IMR-90 (cell line): Measurements from ENCODE around the gene CLMP. TPM values are rescaled to one million over a fixed set of nuclear protein-coding genes. Genes with fewer than 3 reads are reported as not detected.

Source experiments
- ATAC-seq: fragments of 200-7000 bp; cut with Tn5 transposase; 2 replicates; pipeline ENCODE4 v1.9.1; 2020; ENCODE audit warnings: low read depth, mild to moderate bottlenecking, moderate library complexity
- BruUV-seq: library from RNA; stranded (reverse); fragments of 400-500 nt; replicated peaks from 2 replicates; lab custom pipeline; 2021; lab: Mats Ljungman, UMichigan
- CTCF ChIA-PET: fragments of 300-600 bp; formaldehyde crosslinking; extraction: SDS; loops from one replicate; lab custom pipeline; 2021; ENCODE audit warnings: antibody characterized with exemption; lab: Yijun Ruan, JAX
- POLR2A ChIA-PET: fragments of 300-600 bp; sonication (Branson Sonifier 250); formaldehyde crosslinking; loops from one replicate; lab custom pipeline; 2022; ENCODE audit warnings: antibody characterized with exemption; ENCODE audit not compliant: unreplicated experiment; lab: Charles Lee
- DNase-seq: peaks from one replicate; pipeline ENCODE4 v3.0.0; 2013
- H2AFZ ChIP-seq: replicated peaks from 2 replicates; pipeline ENCODE3; 2013; ENCODE audit warnings: low read length, mild to moderate bottlenecking; ENCODE audit not compliant: poor library complexity
- H2AK5ac ChIP-seq: 2 replicates; pipeline ENCODE4 v1.6.1; 2013; ENCODE audit warnings: low read depth, low read length, inconsistent platforms
- H2AK9ac ChIP-seq: replicated peaks from 2 replicates; pipeline ENCODE3; 2013; ENCODE audit warnings: mild to moderate bottlenecking, low read depth, low read length, moderate library complexity; ENCODE audit not compliant: poor library complexity
- H2BK120ac ChIP-seq: 2 replicates; pipeline ENCODE4 v1.6.1; 2013; ENCODE audit warnings: low read depth, low read length, inconsistent platforms
- H2BK15ac ChIP-seq: 3 replicates; pipeline ENCODE4 v1.6.1; 2013; ENCODE audit warnings: low read depth, low read length, inconsistent platforms
- H2BK20ac ChIP-seq: 2 replicates; pipeline ENCODE4 v1.6.1; 2013; ENCODE audit warnings: low read depth, mild to moderate bottlenecking, inconsistent platforms, low read length, moderate library complexity
- H2BK5ac ChIP-seq: 2 replicates; pipeline ENCODE4 v1.6.1; 2013; ENCODE audit warnings: mild to moderate bottlenecking, low read depth, low read length, inconsistent platforms; ENCODE audit not compliant: poor library complexity, severe bottlenecking
- H3K14ac ChIP-seq: replicated peaks from 2 replicates; pipeline ENCODE4 v1.6.1; 2013; ENCODE audit warnings: low read depth, low read length, inconsistent platforms
- H3K18ac ChIP-seq: 2 replicates; pipeline ENCODE4 v1.6.1; 2013; ENCODE audit warnings: low read depth, low read length, control low read depth
- H3K23ac ChIP-seq: 2 replicates; pipeline ENCODE4 v1.6.1; 2013; ENCODE audit warnings: low read depth, low read length, inconsistent platforms
- H3K27ac ChIP-seq: 2 replicates; pipeline ENCODE4 v1.5.1; 2013; ENCODE audit warnings: mild to moderate bottlenecking, control low read depth, low read length; ENCODE audit not compliant: insufficient read depth
- H3K27me3 ChIP-seq: 2 replicates; pipeline ENCODE4 v1.6.1; 2013; ENCODE audit warnings: low read length; ENCODE audit not compliant: control insufficient read depth, insufficient read depth
- H3K36me3 ChIP-seq: 2 replicates; pipeline ENCODE4 v1.6.1; 2013; ENCODE audit warnings: low read length, mixed read lengths; ENCODE audit not compliant: control insufficient read depth, insufficient read depth
- H3K4ac ChIP-seq: 2 replicates; pipeline ENCODE4 v1.6.1; 2013; ENCODE audit warnings: low read depth, low read length, inconsistent platforms
- H3K4me1 ChIP-seq: 2 replicates; pipeline ENCODE4 v1.6.1; 2013; ENCODE audit warnings: low read length, mixed read lengths; ENCODE audit not compliant: control insufficient read depth, insufficient read depth
- H3K4me2 ChIP-seq: 2 replicates; pipeline ENCODE4 v1.6.1; 2013; ENCODE audit warnings: low read depth, mild to moderate bottlenecking, control low read depth, low read length, moderate library complexity
- H3K4me3 ChIP-seq: 2 replicates; pipeline ENCODE4 v1.5.1; 2013; ENCODE audit warnings: low read depth, mild to moderate bottlenecking, control low read depth, low read length, moderate library complexity; ENCODE audit not compliant: insufficient read depth
- H3K56ac ChIP-seq: 2 replicates; pipeline ENCODE4 v1.6.1; 2013; ENCODE audit warnings: low read length, inconsistent platforms; ENCODE audit not compliant: insufficient read depth; ENCODE audit errors: extremely low read depth
- H3K79me1 ChIP-seq, 2 experiments: 2 replicates each; pipeline ENCODE4 v1.6.1; 2013; ENCODE audit warnings: low read length in 2 of 2, inconsistent platforms in 1 of 2, low read depth in 1 of 2
- H3K9ac ChIP-seq: 2 replicates; pipeline ENCODE4 v1.6.1; 2013; ENCODE audit warnings: low read depth, low read length, control low read depth
- H3K9me1 ChIP-seq: 2 replicates; pipeline ENCODE4 v1.6.1; 2013; ENCODE audit warnings: low read length, inconsistent platforms; ENCODE audit not compliant: insufficient read depth
- H3K9me3 ChIP-seq: 2 replicates; pipeline ENCODE4 v1.6.1; 2013; ENCODE audit warnings: low read length; ENCODE audit not compliant: control insufficient read depth, insufficient read depth
- H4K20me1 ChIP-seq: 2 replicates; pipeline ENCODE4 v1.6.1; 2013; ENCODE audit warnings: low read length, inconsistent platforms; ENCODE audit not compliant: insufficient read depth
- H4K5ac ChIP-seq: 2 replicates; pipeline ENCODE4 v1.6.1; 2013; ENCODE audit warnings: mild to moderate bottlenecking, low read depth, low read length, control low read depth
- H4K8ac ChIP-seq, 2 experiments: 2 replicates each; pipeline ENCODE4 v1.6.1; 2013; ENCODE audit warnings: low read depth in 2 of 2, low read length in 2 of 2, control low read depth in 1 of 2, inconsistent platforms in 1 of 2
- H4K91ac ChIP-seq: 2 replicates; pipeline ENCODE4 v1.6.1; 2013; ENCODE audit warnings: low read depth, low read length, inconsistent platforms; ENCODE audit not compliant: insufficient read depth
- CEBPB ChIP-seq: IDR thresholded peaks from 2 replicates; pipeline ENCODE4 v1.6.1; 2012; ENCODE audit warnings: low read depth, low read length, improper control_type of control experiment
- POLR2A ChIP-seq: IDR thresholded peaks from 2 replicates; pipeline ENCODE4 v1.6.1; 2012; ENCODE audit warnings: mild to moderate bottlenecking, low read depth, low read length
- WGBS, 2 experiments: methylation state at CpG; one replicate each; pipeline versions ENCODE4 v1.1.5 to v1.1.7; 2013; ENCODE audit warnings: missing lambda C conversion rate in 2 of 2; ENCODE audit not compliant: insufficient read length in 1 of 2; ENCODE audit errors: extremely low coverage in 2 of 2; 5-methylcytosine and 5-hydroxymethylcytosine counted together
- dilution Hi-C: fragments of 300-500 bp; cut with HindIII; formaldehyde crosslinking; loops from one replicate; pipeline ENCODE4 v1.14.3; 2018; ENCODE audit warnings: low sequenced_read_pairs; ENCODE audit not compliant: unreplicated experiment
- in situ Hi-C: fragments of 300-500 bp; cut with MboI; formaldehyde crosslinking; loops from 3 replicates; pipeline ENCODE4 v1.14.3; 2019; ENCODE audit warnings: low sequenced_read_pairs, inconsistent platforms, mixed read lengths
- intact Hi-C: fragments of 100-400 bp; cut with micrococcal nuclease; formaldehyde crosslinking; loops from 2 replicates; pipeline ENCODE4 v1.10.0; 2022
- polyA plus RNA-seq, 3 experiments: library from polyadenylated mRNA; depleted of rRNA; stranded (reverse); fragments of >200 nt; gene quantifications; 2 replicates each; pipeline ENCODE4 v1.2.3, GENCODE V29; 2012; ENCODE audit warnings: low replicate concordance in 1 of 3
- total RNA-seq: library from RNA; depleted of rRNA; stranded (reverse); fragments of >200 nt; gene quantifications from 2 replicates; pipeline ENCODE4 v1.2.3, GENCODE V29; 2012

The CLMP gene
- total and polyA plus RNA-seq, 2 of the 4 experiments (the other 2 are of a cell fraction): 54.7 to 95.7 TPM

DNA sequence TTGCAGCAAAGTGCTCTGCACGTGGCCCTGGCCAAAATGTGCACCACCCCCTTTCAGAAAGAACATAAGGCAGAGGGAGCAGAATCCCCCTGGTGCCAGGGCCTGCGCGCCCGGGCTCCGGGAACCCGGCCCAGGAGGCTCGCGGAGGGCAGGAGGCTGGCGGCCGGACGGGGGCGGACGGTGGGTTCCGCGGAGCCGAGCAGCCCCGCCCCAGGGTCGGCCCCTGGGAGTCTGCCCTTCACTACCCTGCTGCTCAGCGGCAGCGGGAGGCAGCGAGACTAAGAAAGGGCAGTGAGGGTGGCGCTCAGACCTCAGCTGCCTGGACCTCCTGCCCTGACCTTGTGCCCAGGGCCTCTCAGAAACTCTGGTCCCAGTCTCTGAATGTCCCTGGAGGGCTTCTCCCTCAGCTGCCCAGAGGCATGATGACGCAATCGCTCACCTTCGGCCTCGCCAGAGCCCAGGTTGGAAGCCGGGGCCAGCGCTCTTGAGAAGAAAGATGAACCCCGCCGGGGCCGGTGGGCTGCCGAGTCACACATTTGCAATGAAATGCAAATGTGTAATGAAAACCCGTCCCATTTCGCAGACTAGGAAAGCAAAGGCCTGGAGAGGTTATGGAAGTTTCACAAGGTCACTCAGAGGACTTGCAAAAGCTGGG is 1.1 kb upstream of the CLMP start:
- Histone ChIP-seq H3K27ac (peak overlapping the region; percentile 93), H4K91ac (peak overlapping the region; percentile 95), H3K9me3 (no peaks in the 10 kb centered on the region), H2BK15ac (0 out of 3 replicates have a peak overlapping the region, but pooled peaks have one; percentile 69), H3K56ac (no peak overlapping the region), H4K8ac (peak overlapping the region; percentile 79 to 80), H3K4me1 (peaks cover 25% of the 10 kb centered on the region), H3K36me3 (peaks cover 10% of the 10 kb centered on the region), H3K27me3 (no peaks in the 10 kb centered on the region), H4K5ac (peak overlapping the region; percentile 92), H2BK20ac (peak overlapping the region; percentile 68; the same call in 1 of the 2 replicates), H3K4me3 (no peak overlapping the region), H3K23ac (peak overlapping the region; percentile 84; the same call in 1 of the 2 replicates), H2AK9ac (peak overlapping the region; percentile 73), H3K4ac (peak overlapping the region; percentile 98), H3K4me2 (peak overlapping the region; percentile 76), H2AK5ac (peak overlapping the region; percentile 88), H2BK120ac (peak overlapping the region; percentile 98), H2AFZ (peak overlapping the region; percentile 94), H2BK5ac (peak overlapping the region; percentile 86), H3K9me1 (peaks cover 16% of the 10 kb centered on the region), H3K14ac (peak overlapping the region; percentile 53; the same call in 1 of the 2 replicates), H3K79me1 (peaks cover 3 to 48% of the 10 kb centered on the region in 2 experiments; a peak in 3 of 4 replicates), H4K20me1 (no peaks in the 10 kb centered on the region; the same call in none of the 2 replicates), H3K18ac (peak overlapping the region; percentile 95), H3K9ac (peak overlapping the region; percentile 98; the same call in 1 of the 2 replicates)
- CTCF ChIA-PET: interaction anchor here (1.9 kb wide), 1 partner anchor 51 kb away, joined by 8 read pairs; no protein-coding TSS in a partner anchor
- intact Hi-C loops (loop anchor here (2.0 kb wide), 1 partner anchor 35 kb away; no protein-coding TSS in a partner anchor), in situ Hi-C loops (loop anchor here (25.0 kb wide), 2 partner anchors 509 to 1009 kb away; no protein-coding TSS in a partner anchor), dilution Hi-C loops (no loop called here)
- POLR2A ChIA-PET: no interaction called here
- ATAC-seq (no peak), DNase-seq (no peak)
- peak; percentile 93 for TF ChIP-seq CEBPB
- no peak; the same call in 1 of the 2 replicates for TF ChIP-seq POLR2A
- BruUV-seq: no TSS peak
- 67% methylated on average over 12 of the region's 34 CpGs; no CpG with 5 or more reads in 1 of the 2 experiments for WGBS, 2 experiments
